T-helper 17 cell (primary cell): ENCODE data around the gene AP5Z1. TPM values are rescaled to one million over a fixed set of nuclear protein-coding genes. Genes with fewer than 3 reads are reported as not detected.
A peak's percentile ranks its signal among the peaks of the same experiment; 100 is the strongest.
"Not testable (repeated sequence)": the region's sequence is repeated elsewhere in the genome, so short reads cannot be mapped to it uniquely, and the experiment has no call there.

Source experiments
- ATAC-seq: fragments of 150-1000 bp; cut with Tn5 transposase; 2 replicates; pipeline ENCODE4 v1.10.0; 2021; ENCODE audit warnings: mild to moderate bottlenecking, moderate library complexity
- DNase-seq, 3 donors: peaks; one replicate each; pipeline versions ENCODE4 v3.0.0 to v3.0.0-alpha.2; 2020 to 2021
- H3K9me3 ChIP-seq: one replicate; pipeline ENCODE4 v1.7.0; 2013; ENCODE audit warnings: low read length, mild to moderate bottlenecking; ENCODE audit not compliant: control insufficient read depth, poor library complexity, severe bottlenecking
- H3K27ac Mint-ChIP-seq: one replicate; pipeline ENCODE4 v1.8.0; 2022; ENCODE audit warnings: mild to moderate bottlenecking, moderate library complexity, mixed read lengths
- H3K27me3 Mint-ChIP-seq: one replicate; pipeline ENCODE4 v1.8.0; 2022; ENCODE audit warnings: mixed read lengths
- H3K36me3 Mint-ChIP-seq: one replicate; pipeline ENCODE4 v1.8.0; 2022; ENCODE audit warnings: low read depth, mixed read lengths
- H3K4me1 Mint-ChIP-seq: one replicate; pipeline ENCODE4 v1.8.0; 2022; ENCODE audit warnings: mild to moderate bottlenecking, mixed read lengths
- H3K4me3 Mint-ChIP-seq: one replicate; pipeline ENCODE4 v1.8.0; 2022; ENCODE audit warnings: mild to moderate bottlenecking, moderate library complexity, mixed read lengths
- total RNA-seq, 4 donors: library from RNA in 2 of 4; stranded (reverse) in 2 of 4; gene quantifications; one replicate each; pipeline ENCODE4 v1.2.3 and lab custom pipeline; 2022 to 2026

Gene AP5Z1
- total RNA-seq, 2 donors from 2014 or later = 87.6 to 112 TPM

- no peak overlapping the region for H3K4me3 Mint-ChIP-seq
- H3K27me3 Mint-ChIP-seq = no peaks in the 10 kb centered on the region
- no peak for DNase-seq
- no peaks in the 10 kb centered on the region for H3K9me3 ChIP-seq
- ATAC-seq = no peak
- H3K36me3 Mint-ChIP-seq = no peaks in the 10 kb centered on the region
- H3K4me1 Mint-ChIP-seq = peaks cover 2% of the 10 kb centered on the region
- H3K27ac Mint-ChIP-seq = no peak overlapping the region
Measured at GRCh38 chr7:4800487-4800886, 25.1 kb downstream of the AP5Z1 start.

GRCh38 chr7:4800926-4801838, 25.8 kb downstream of the AP5Z1 start:
- H3K9me3 ChIP-seq = no peaks in the 10 kb centered on the region

GRCh38 chr7:4801839-4802231, 26.4 kb downstream of the AP5Z1 start:
- no peaks in the 10 kb centered on the region for H3K9me3 ChIP-seq
- Mint-ChIP-seq H3K4me1 (peaks cover 2% of the 10 kb centered on the region), H3K27ac (no peak overlapping the region), H3K36me3 (no peaks in the 10 kb centered on the region), H3K27me3 (peaks cover 5% of the 10 kb centered on the region), H3K4me3 (no peak overlapping the region)
- DNase-seq = no peak
- ATAC-seq = no peak

More at GRCh38 chr7:4800926-4801838, 25.8 kb downstream of the AP5Z1 start:
- H3K4me3 Mint-ChIP-seq = no peak overlapping the region
- H3K4me1 Mint-ChIP-seq = peaks cover 2% of the 10 kb centered on the region
- no peaks in the 10 kb centered on the region for H3K36me3 Mint-ChIP-seq
- DNase-seq (no peak), ATAC-seq (no peak)
- no peaks in the 10 kb centered on the region for H3K27me3 Mint-ChIP-seq
- H3K27ac Mint-ChIP-seq = no peak overlapping the region

- ATAC-seq, H3K9me3 ChIP-seq: not testable (repeated sequence)
Measured at GRCh38 chr7:4802577-4802976, 27.2 kb downstream of the AP5Z1 start.

GRCh38 chr7:4803397-4804241, 28.2 kb downstream of the AP5Z1 start:
- Mint-ChIP-seq H3K27me3 (peaks cover 14% of the 10 kb centered on the region), H3K27ac (no peak overlapping the region), H3K4me1 (peaks cover 2% of the 10 kb centered on the region), H3K4me3 (no peak overlapping the region), H3K36me3 (no peaks in the 10 kb centered on the region)
- DNase-seq (no peak), ATAC-seq (no peak)
- H3K9me3 ChIP-seq = no peaks in the 10 kb centered on the region

More at GRCh38 chr7:4802577-4802976, 27.2 kb downstream of the AP5Z1 start:
- not testable (repeated sequence) for H3K4me3 Mint-ChIP-seq, DNase-seq, H3K27ac Mint-ChIP-seq, H3K4me1 Mint-ChIP-seq, H3K36me3 Mint-ChIP-seq
- H3K27me3 Mint-ChIP-seq = peaks cover 10% of the 10 kb centered on the region

GRCh38 chr7:4805110-4805983, 29.9 kb downstream of the AP5Z1 start:
- no peak overlapping the region for H3K27ac Mint-ChIP-seq
- H3K4me3 Mint-ChIP-seq = no peak overlapping the region
- DNase-seq = no peak
- peaks cover 5% of the 10 kb centered on the region for H3K4me1 Mint-ChIP-seq
- ATAC-seq = no peak
- peaks cover 15% of the 10 kb centered on the region for H3K27me3 Mint-ChIP-seq
- H3K9me3 ChIP-seq = no peaks in the 10 kb centered on the region
- H3K36me3 Mint-ChIP-seq = no peaks in the 10 kb centered on the region

GRCh38 chr7:4805984-4806300, 30.5 kb downstream of the AP5Z1 start:
- H3K27me3 Mint-ChIP-seq = peaks cover 20% of the 10 kb centered on the region

GRCh38 chr7:4806983-4807597, 31.7 kb downstream of the AP5Z1 start:
- Mint-ChIP-seq H3K27ac (no peak overlapping the region), H3K36me3 (no peaks in the 10 kb centered on the region), H3K4me3 (peak overlapping the region; percentile 59), H3K27me3 (peaks cover 20% of the 10 kb centered on the region), H3K4me1 (peaks cover 2% of the 10 kb centered on the region)
- ATAC-seq (no peak), DNase-seq (no peak)
- no peaks in the 10 kb centered on the region for H3K9me3 ChIP-seq

More at GRCh38 chr7:4805984-4806300, 30.5 kb downstream of the AP5Z1 start:
- ATAC-seq (no peak), DNase-seq (no peak)
- Mint-ChIP-seq H3K27ac (no peak overlapping the region), H3K36me3 (no peaks in the 10 kb centered on the region), H3K4me3 (no peak overlapping the region), H3K4me1 (peaks cover 5% of the 10 kb centered on the region)
- no peaks in the 10 kb centered on the region for H3K9me3 ChIP-seq

GRCh38 chr7:4807598-4808016, 32.2 kb downstream of the AP5Z1 start:
- DNase-seq = no peak
- no peaks in the 10 kb centered on the region for H3K9me3 ChIP-seq
- H3K4me3 Mint-ChIP-seq = peak overlapping the region; percentile 59
- H3K4me1 Mint-ChIP-seq = peaks cover 2% of the 10 kb centered on the region
- ATAC-seq = no peak
- H3K27ac Mint-ChIP-seq = no peak overlapping the region
- H3K27me3 Mint-ChIP-seq = peaks cover 20% of the 10 kb centered on the region
- H3K36me3 Mint-ChIP-seq = peaks cover under 1% of the 10 kb centered on the region

GRCh38 chr7:4808026-4808425, 32.6 kb downstream of the AP5Z1 start:
- Mint-ChIP-seq H3K27ac (no peak overlapping the region), H3K4me1 (peaks cover 2% of the 10 kb centered on the region), H3K4me3 (no peak overlapping the region), H3K36me3 (peaks cover 2% of the 10 kb centered on the region), H3K27me3 (peaks cover 22% of the 10 kb centered on the region)
- H3K9me3 ChIP-seq = no peaks in the 10 kb centered on the region
- no peak for ATAC-seq
- no peak for DNase-seq

- DNase-seq (no peak), ATAC-seq (no peak)
- no peak overlapping the region for H3K27ac Mint-ChIP-seq
- no peak overlapping the region for H3K4me3 Mint-ChIP-seq
- no peaks in the 10 kb centered on the region for H3K9me3 ChIP-seq
- peaks cover 2% of the 10 kb centered on the region for H3K36me3 Mint-ChIP-seq
- peaks cover 2% of the 10 kb centered on the region for H3K4me1 Mint-ChIP-seq
- H3K27me3 Mint-ChIP-seq = peaks cover 27% of the 10 kb centered on the region
Measured at GRCh38 chr7:4808565-4808964, 33.1 kb downstream of the AP5Z1 start.

GRCh38 chr7:4809091-4809591, 33.7 kb downstream of the AP5Z1 start:
- ATAC-seq (peak; percentile 50), DNase-seq (no peak)
- Mint-ChIP-seq H3K4me3 (peak overlapping the region; percentile 79), H3K36me3 (peaks cover 2% of the 10 kb centered on the region), H3K27me3 (peaks cover 33% of the 10 kb centered on the region), H3K27ac (no peak overlapping the region), H3K4me1 (peaks cover 2% of the 10 kb centered on the region)
- no peaks in the 10 kb centered on the region for H3K9me3 ChIP-seq
